ENCODE results near the gene SPDYC.

SPDYC gene

GRCh38 chr11:65207918-65208784 lies 38.1 kb downstream of the SPDYC start:
- DNase-seq: no peak

GRCh38 chr11:65208785-65209710 lies 39.0 kb downstream of the SPDYC start:
- no peak for DNase-seq

- DNase-seq: no peak
Observed at GRCh38 chr11:65209711-65210360, 39.8 kb downstream of the SPDYC start.

GRCh38 chr11:65210361-65210731 lies 40.3 kb downstream of the SPDYC start:
- DNase-seq: no peak

GRCh38 chr11:65210748-65211147 lies 40.7 kb downstream of the SPDYC start:
- DNase-seq: no peak

GRCh38 chr11:65211293-65212105 lies 41.5 kb downstream of the SPDYC start:
- DNase-seq: no peak

- no peak for DNase-seq
Observed at GRCh38 chr11:65212226-65212801, 42.3 kb downstream of the SPDYC start.

GRCh38 chr11:65213322-65214211 lies 43.5 kb downstream of the SPDYC start:
- DNase-seq: peak in 1 of 2 donors; percentile 14

- DNase-seq: no peak
Observed at GRCh38 chr11:65214212-65214845, 44.3 kb downstream of the SPDYC start.

- DNase-seq: no peak
Observed at GRCh38 chr11:65215441-65216076, 45.5 kb downstream of the SPDYC start.

- no peak for DNase-seq
Observed at GRCh38 chr11:65216830-65217229, 46.8 kb downstream of the SPDYC start.

- DNase-seq: no peak
Observed at GRCh38 chr11:65217441-65218423, 47.7 kb downstream of the SPDYC start.

- no peak for DNase-seq
Observed at GRCh38 chr11:65218446-65218845, 48.4 kb downstream of the SPDYC start.

GRCh38 chr11:65219930-65220213 lies 49.8 kb downstream of the SPDYC start:
- no peak for DNase-seq

GRCh38 chr11:65221026-65221425 lies 51.0 kb downstream of the SPDYC start:
- DNase-seq: no peak
